ENCODE results near the gene PREP. TPM values are rescaled to one million over a fixed set of nuclear protein-coding genes. Genes with fewer than 3 reads are reported as not detected.
A peak's percentile ranks its signal among the peaks of the same experiment; 100 is the strongest.
"Not testable (repeated sequence)": the region's sequence is repeated elsewhere in the genome, so short reads cannot be mapped to it uniquely, and the experiment has no call there.

PREP gene
- total RNA-seq, 1 donor from 2014 or later: 52.9 TPM

- H3K36me3 Mint-ChIP-seq (ENCODE audit: low read depth): no peaks in the 10 kb centered on the region
- intact Hi-C loops (cut with micrococcal nuclease): no loop called here
- no peak overlapping the region for H3K4me3 Mint-ChIP-seq (ENCODE audit: low read depth)
- H3K9me3 Mint-ChIP-seq: no peaks in the 10 kb centered on the region
- H3K27me3 Mint-ChIP-seq (ENCODE audit: low read depth): peaks cover 19% of the 10 kb centered on the region
- DNase-seq (ENCODE audit: low spot score): no peak
- no peak overlapping the region for H3K27ac Mint-ChIP-seq
- peaks cover 8% of the 10 kb centered on the region for H3K4me1 Mint-ChIP-seq (ENCODE audit: low read depth)
Observed at GRCh38 chr6:105428342-105428957, 25.6 kb upstream of the PREP start.

- Mint-ChIP-seq H3K27ac (no peak overlapping the region), H3K27me3 (ENCODE audit: low read depth) (peaks cover 11% of the 10 kb centered on the region), H3K4me3 (ENCODE audit: low read depth) (no peak overlapping the region), H3K9me3 (no peaks in the 10 kb centered on the region), H3K4me1 (ENCODE audit: low read depth) (peaks cover 2% of the 10 kb centered on the region), H3K36me3 (ENCODE audit: low read depth) (no peaks in the 10 kb centered on the region)
- intact Hi-C loops (cut with micrococcal nuclease): loop anchor here (1.0 kb wide), 1 partner anchor 337 kb away; no protein-coding TSS in a partner anchor
- DNase-seq (ENCODE audit: low spot score): peak; percentile 43
Observed at GRCh38 chr6:105424175-105424783, 21.4 kb upstream of the PREP start.

GRCh38 chr6:105416971-105417370, 14.1 kb upstream of the PREP start:
- H3K27ac Mint-ChIP-seq; H3K4me1 Mint-ChIP-seq (ENCODE audit: low read depth); DNase-seq (ENCODE audit: low spot score); H3K36me3 Mint-ChIP-seq (ENCODE audit: low read depth); H3K4me3 Mint-ChIP-seq (ENCODE audit: low read depth); intact Hi-C loops (cut with micrococcal nuclease): not testable (repeated sequence)
- H3K9me3 Mint-ChIP-seq: peaks cover 35% of the 10 kb centered on the region
- H3K27me3 Mint-ChIP-seq (ENCODE audit: low read depth): peaks cover 37% of the 10 kb centered on the region

GRCh38 chr6:105409734-105410133, 6.9 kb upstream of the PREP start:
- peaks cover 28% of the 10 kb centered on the region for H3K9me3 Mint-ChIP-seq

GRCh38 chr6:105402090-105402938, 568 bp downstream of the PREP start:
- Mint-ChIP-seq H3K27me3 (ENCODE audit: low read depth) (peaks cover 7% of the 10 kb centered on the region), H3K27ac (peak overlapping the region; percentile 78), H3K36me3 (ENCODE audit: low read depth) (peaks cover 12% of the 10 kb centered on the region), H3K4me1 (ENCODE audit: low read depth) (peaks cover 51% of the 10 kb centered on the region), H3K4me3 (ENCODE audit: low read depth) (peak overlapping the region; percentile 96), H3K9me3 (no peaks in the 10 kb centered on the region)
- DNase-seq (ENCODE audit: low spot score): no peak
- intact Hi-C loops (cut with micrococcal nuclease): loop anchor here (5.0 kb wide), 2 partner anchors 195 to 615 kb away; no protein-coding TSS in a partner anchor

More at GRCh38 chr6:105409734-105410133, 6.9 kb upstream of the PREP start:
- DNase-seq (ENCODE audit: low spot score): no peak
- intact Hi-C loops (cut with micrococcal nuclease): no loop called here
- Mint-ChIP-seq H3K36me3 (ENCODE audit: low read depth) (no peaks in the 10 kb centered on the region), H3K4me1 (ENCODE audit: low read depth) (peaks cover 2% of the 10 kb centered on the region), H3K27me3 (ENCODE audit: low read depth) (peaks cover 42% of the 10 kb centered on the region), H3K27ac (no peak overlapping the region), H3K4me3 (ENCODE audit: low read depth) (no peak overlapping the region)

GRCh38 chr6:105401247-105402089, 1.4 kb downstream of the PREP start:
- Mint-ChIP-seq H3K4me3 (ENCODE audit: low read depth) (peak overlapping the region; percentile 96), H3K9me3 (no peaks in the 10 kb centered on the region), H3K4me1 (ENCODE audit: low read depth) (peaks cover 51% of the 10 kb centered on the region), H3K27me3 (ENCODE audit: low read depth) (peaks cover 4% of the 10 kb centered on the region), H3K27ac (no peak overlapping the region), H3K36me3 (ENCODE audit: low read depth) (peaks cover 15% of the 10 kb centered on the region)
- no peak for DNase-seq (ENCODE audit: low spot score)
- intact Hi-C loops (cut with micrococcal nuclease): loop anchor here (5.0 kb wide), 2 partner anchors 194 to 614 kb away; no protein-coding TSS in a partner anchor

- H3K27me3 Mint-ChIP-seq (ENCODE audit: low read depth): peaks cover 2% of the 10 kb centered on the region
- H3K36me3 Mint-ChIP-seq (ENCODE audit: low read depth): peaks cover 23% of the 10 kb centered on the region
- H3K4me1 Mint-ChIP-seq (ENCODE audit: low read depth): peaks cover 51% of the 10 kb centered on the region
- H3K4me3 Mint-ChIP-seq (ENCODE audit: low read depth): peak overlapping the region; percentile 18
- no peak overlapping the region for H3K27ac Mint-ChIP-seq
- H3K9me3 Mint-ChIP-seq: no peaks in the 10 kb centered on the region
- DNase-seq (ENCODE audit: low spot score): no peak
- intact Hi-C loops (cut with micrococcal nuclease): loop anchor here (5.0 kb wide), 2 partner anchors 193 to 613 kb away; no protein-coding TSS in a partner anchor
Observed at GRCh38 chr6:105400501-105400900, 2.4 kb downstream of the PREP start.

GRCh38 chr6:105398859-105399258, 4.0 kb downstream of the PREP start:
- Mint-ChIP-seq H3K27ac (no peak overlapping the region), H3K27me3 (ENCODE audit: low read depth) (no peaks in the 10 kb centered on the region), H3K9me3 (no peaks in the 10 kb centered on the region), H3K4me1 (ENCODE audit: low read depth) (peaks cover 39% of the 10 kb centered on the region), H3K36me3 (ENCODE audit: low read depth) (peaks cover 31% of the 10 kb centered on the region), H3K4me3 (ENCODE audit: low read depth) (no peak overlapping the region)
- no peak for DNase-seq (ENCODE audit: low spot score)
- intact Hi-C loops (cut with micrococcal nuclease): no loop called here

GRCh38 chr6:105397987-105398386, 4.9 kb downstream of the PREP start:
- no peaks in the 10 kb centered on the region for H3K27me3 Mint-ChIP-seq (ENCODE audit: low read depth)
- DNase-seq (ENCODE audit: low spot score): no peak
- no peak overlapping the region for H3K4me3 Mint-ChIP-seq (ENCODE audit: low read depth)
- no peaks in the 10 kb centered on the region for H3K9me3 Mint-ChIP-seq
- intact Hi-C loops (cut with micrococcal nuclease): no loop called here
- H3K36me3 Mint-ChIP-seq (ENCODE audit: low read depth): peaks cover 31% of the 10 kb centered on the region
- no peak overlapping the region for H3K27ac Mint-ChIP-seq
- peaks cover 35% of the 10 kb centered on the region for H3K4me1 Mint-ChIP-seq (ENCODE audit: low read depth)

GRCh38 chr6:105391705-105392104, 11.2 kb downstream of the PREP start:
- intact Hi-C loops (cut with micrococcal nuclease): no loop called here
- H3K9me3 Mint-ChIP-seq: no peaks in the 10 kb centered on the region
- no peak overlapping the region for H3K27ac Mint-ChIP-seq
- no peak overlapping the region for H3K4me3 Mint-ChIP-seq (ENCODE audit: low read depth)
- no peaks in the 10 kb centered on the region for H3K27me3 Mint-ChIP-seq (ENCODE audit: low read depth)
- peaks cover 3% of the 10 kb centered on the region for H3K4me1 Mint-ChIP-seq (ENCODE audit: low read depth)
- no peak for DNase-seq (ENCODE audit: low spot score)
- peaks cover 39% of the 10 kb centered on the region for H3K36me3 Mint-ChIP-seq (ENCODE audit: low read depth)

- no peaks in the 10 kb centered on the region for H3K27me3 Mint-ChIP-seq (ENCODE audit: low read depth)
- DNase-seq (ENCODE audit: low spot score): no peak
- H3K27ac Mint-ChIP-seq: peak overlapping the region; percentile 7
- peaks cover 4% of the 10 kb centered on the region for H3K4me1 Mint-ChIP-seq (ENCODE audit: low read depth)
- H3K36me3 Mint-ChIP-seq (ENCODE audit: low read depth): peaks cover 31% of the 10 kb centered on the region
- no peak overlapping the region for H3K4me3 Mint-ChIP-seq (ENCODE audit: low read depth)
- no peaks in the 10 kb centered on the region for H3K9me3 Mint-ChIP-seq
- intact Hi-C loops (cut with micrococcal nuclease): no loop called here
Observed at GRCh38 chr6:105389543-105389942, 13.3 kb downstream of the PREP start.

- peaks cover 40% of the 10 kb centered on the region for H3K36me3 Mint-ChIP-seq (ENCODE audit: low read depth)
Observed at GRCh38 chr6:105388392-105388791, 14.5 kb downstream of the PREP start.

More at GRCh38 chr6:105388392-105388791, 14.5 kb downstream of the PREP start:
- Mint-ChIP-seq H3K9me3 (no peaks in the 10 kb centered on the region), H3K27me3 (ENCODE audit: low read depth) (no peaks in the 10 kb centered on the region), H3K4me3 (ENCODE audit: low read depth) (no peak overlapping the region), H3K4me1 (ENCODE audit: low read depth) (peaks cover 14% of the 10 kb centered on the region), H3K27ac (no peak overlapping the region)
- intact Hi-C loops (cut with micrococcal nuclease): no loop called here
- DNase-seq (ENCODE audit: low spot score): no peak
